BLaER1 (cell line): ENCODE results near the gene OGFR.
A peak's percentile ranks its signal among the peaks of the same experiment; 100 is the strongest.

Experiments
- H3K27ac ChIP-seq: shearing (Covaris generic); formaldehyde crosslinking; 2 replicates; pipeline ENCODE4 v1.8.1; 2022
- H3K27me3 ChIP-seq: shearing (Covaris generic); formaldehyde crosslinking; 2 replicates; pipeline ENCODE4 v1.8.1; 2022
- H3K36me3 ChIP-seq: shearing (Covaris generic); formaldehyde crosslinking; 2 replicates; pipeline ENCODE4 v1.8.1; 2022
- H3K4me1 ChIP-seq: shearing (Covaris generic); formaldehyde crosslinking; 2 replicates; pipeline ENCODE4 v1.8.1; 2022
- H3K4me2 ChIP-seq: shearing (Covaris generic); formaldehyde crosslinking; 2 replicates; pipeline ENCODE4 v1.8.1; 2022
- H3K4me3 ChIP-seq: shearing (Covaris generic); formaldehyde crosslinking; 2 replicates; pipeline ENCODE4 v1.8.1; 2022
- H3K9ac ChIP-seq: shearing (Covaris generic); formaldehyde crosslinking; 2 replicates; pipeline ENCODE4 v1.8.1; 2022
- H3K9me3 ChIP-seq: shearing (Covaris generic); formaldehyde crosslinking; 2 replicates; pipeline ENCODE4 v1.8.1; 2022
- H4K20me1 ChIP-seq: shearing (Covaris generic); formaldehyde crosslinking; 2 replicates; pipeline ENCODE4 v1.8.1; 2022
- Cebpa-rat ChIP-seq: shearing (Covaris generic); IDR thresholded peaks from 2 replicates; pipeline ENCODE4 v1.8.1; 2022

OGFR gene

DNA sequence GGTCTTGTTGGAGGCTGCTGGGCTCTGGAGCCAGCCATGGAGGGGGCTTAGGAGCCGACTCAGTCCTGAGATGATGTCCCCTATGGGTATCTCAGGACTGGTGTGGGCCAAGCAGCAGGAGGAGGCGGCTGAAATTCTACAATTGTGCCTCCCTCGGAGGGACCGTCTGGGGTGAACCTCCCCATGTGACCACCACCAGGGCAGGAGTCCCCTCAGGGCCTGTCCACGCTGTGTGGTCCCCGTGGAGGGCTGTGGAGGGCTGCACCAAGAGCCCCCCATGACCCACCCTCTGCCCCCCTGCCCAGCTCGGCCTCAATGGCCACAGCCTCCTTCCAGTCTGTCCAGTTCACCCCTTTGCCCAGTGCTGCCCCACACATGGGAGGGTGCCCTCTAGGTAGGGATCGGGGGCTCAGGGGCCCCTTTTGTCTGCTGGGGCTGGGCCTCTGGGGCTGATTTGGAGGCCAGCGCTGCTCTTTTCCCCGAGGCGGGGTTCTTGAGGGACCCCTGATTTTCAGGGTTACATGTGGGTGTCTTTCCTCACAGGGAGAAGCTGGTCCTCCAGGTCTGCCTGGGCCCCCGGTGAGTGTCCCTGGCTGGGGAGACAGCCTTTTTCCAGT is 13.4 kb downstream of the OGFR start:
- peaks cover 83% of the 10 kb centered on the region for H4K20me1 ChIP-seq
- peak overlapping the region; percentile 97 for H3K4me2 ChIP-seq
- no peak for TF ChIP-seq Cebpa-rat
- H3K9ac ChIP-seq = peak overlapping the region; percentile 24; the same call in 1 of the 2 replicates
- peaks cover 66% of the 10 kb centered on the region for H3K27me3 ChIP-seq
- H3K36me3 ChIP-seq = peaks cover 10% of the 10 kb centered on the region
- H3K9me3 ChIP-seq = no peaks in the 10 kb centered on the region
- peaks cover 95% of the 10 kb centered on the region for H3K4me1 ChIP-seq
- no peak overlapping the region for H3K4me3 ChIP-seq
- no peak overlapping the region for H3K27ac ChIP-seq

DNA sequence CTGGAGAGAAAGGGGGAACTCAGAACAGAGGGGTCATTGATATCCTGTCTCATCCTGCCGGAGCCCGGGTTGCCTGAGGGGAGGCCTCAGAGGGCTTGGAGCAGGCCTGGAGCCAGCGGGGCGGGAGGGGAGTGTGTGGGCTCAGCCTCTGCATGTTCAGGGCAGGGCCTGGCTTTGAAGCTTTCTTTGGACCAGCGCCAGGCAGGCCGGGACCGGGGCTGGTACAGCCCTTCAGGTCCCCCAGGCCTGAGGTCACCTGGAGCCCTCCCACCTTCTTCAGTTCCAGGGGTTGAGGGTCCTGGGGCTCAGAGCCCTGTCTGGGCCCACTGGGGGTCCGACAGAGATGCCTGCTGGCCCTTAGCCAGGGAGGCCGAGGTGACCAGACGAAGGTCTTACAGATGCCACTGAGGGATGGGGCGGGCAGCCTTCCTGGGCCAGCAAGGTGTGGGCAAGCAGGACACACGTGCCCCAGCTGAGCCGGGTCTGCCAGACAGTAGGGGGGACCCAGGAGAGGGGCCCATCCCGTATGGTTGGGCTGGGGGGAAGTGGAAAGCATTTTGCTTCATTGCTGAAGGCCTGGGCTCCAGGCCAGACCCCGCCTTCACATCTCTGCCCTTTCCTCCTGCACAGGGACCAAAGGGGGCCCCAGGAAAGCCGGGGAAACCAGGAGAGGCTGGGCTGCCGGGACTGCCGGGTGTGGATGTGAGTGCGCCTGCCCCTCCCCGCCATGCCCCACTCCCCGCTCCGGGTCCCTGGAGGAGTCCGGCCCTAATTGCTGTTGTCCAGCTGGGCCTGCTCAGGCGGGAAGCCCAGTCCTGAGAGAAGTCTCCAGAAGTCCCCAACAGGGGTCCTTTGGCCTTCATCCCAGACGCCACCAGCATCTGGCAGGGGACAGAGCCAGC is 14.2 kb downstream of the OGFR start:
- Histone ChIP-seq H3K4me2 (peak overlapping the region; percentile 97), H3K4me3 (no peak overlapping the region), H4K20me1 (peaks cover 83% of the 10 kb centered on the region), H3K27ac (no peak overlapping the region), H3K4me1 (peaks cover 98% of the 10 kb centered on the region), H3K9ac (peak overlapping the region; percentile 24; the same call in 1 of the 2 replicates), H3K9me3 (no peaks in the 10 kb centered on the region), H3K27me3 (peaks cover 66% of the 10 kb centered on the region), H3K36me3 (peaks cover 4% of the 10 kb centered on the region; the same call in 1 of the 2 replicates)
- TF ChIP-seq Cebpa-rat = no peak

DNA sequence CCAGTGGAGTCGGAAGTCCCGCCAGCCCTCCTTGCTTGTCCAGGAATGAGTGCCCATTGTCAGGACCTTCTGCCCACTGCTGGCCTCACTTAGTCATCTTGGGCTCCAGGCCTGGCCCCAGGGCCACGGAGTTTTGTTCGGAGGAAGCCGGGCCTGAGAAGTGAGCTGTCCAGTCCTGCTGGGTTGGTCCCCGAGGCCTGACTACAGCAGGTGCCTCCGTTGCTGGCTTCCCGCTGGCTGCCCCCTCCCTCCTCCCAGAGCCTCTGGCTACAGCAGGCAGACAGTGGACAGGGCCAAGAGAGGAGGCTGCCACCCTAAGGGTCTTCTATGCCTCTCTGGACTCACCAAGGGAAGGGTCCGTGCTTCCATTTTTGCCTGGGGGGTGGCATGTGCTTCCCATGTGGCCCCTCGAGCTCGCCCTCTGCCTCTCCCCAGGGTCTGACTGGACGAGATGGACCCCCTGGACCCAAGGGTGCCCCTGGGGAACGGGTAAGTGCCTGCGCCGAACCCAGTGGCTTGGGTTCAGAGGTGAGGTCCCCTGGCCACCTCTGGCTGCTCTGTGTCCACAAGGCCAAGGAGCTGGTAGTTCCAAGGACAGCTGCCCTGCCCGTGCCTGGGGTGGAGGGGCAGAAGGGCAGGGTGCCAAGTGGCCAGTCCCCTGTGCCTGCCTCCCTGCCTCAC is 15.0 kb downstream of the OGFR start:
- Histone ChIP-seq H3K27ac (no peak overlapping the region), H4K20me1 (peaks cover 83% of the 10 kb centered on the region), H3K36me3 (no peaks in the 10 kb centered on the region), H3K4me3 (no peak overlapping the region), H3K9ac (0 out of 2 replicates have a peak overlapping the region, but pooled peaks have one; percentile 8), H3K9me3 (no peaks in the 10 kb centered on the region), H3K4me1 (peaks cover 98% of the 10 kb centered on the region), H3K27me3 (peaks cover 60% of the 10 kb centered on the region), H3K4me2 (peak overlapping the region; percentile 97)
- TF ChIP-seq Cebpa-rat = no peak

DNA sequence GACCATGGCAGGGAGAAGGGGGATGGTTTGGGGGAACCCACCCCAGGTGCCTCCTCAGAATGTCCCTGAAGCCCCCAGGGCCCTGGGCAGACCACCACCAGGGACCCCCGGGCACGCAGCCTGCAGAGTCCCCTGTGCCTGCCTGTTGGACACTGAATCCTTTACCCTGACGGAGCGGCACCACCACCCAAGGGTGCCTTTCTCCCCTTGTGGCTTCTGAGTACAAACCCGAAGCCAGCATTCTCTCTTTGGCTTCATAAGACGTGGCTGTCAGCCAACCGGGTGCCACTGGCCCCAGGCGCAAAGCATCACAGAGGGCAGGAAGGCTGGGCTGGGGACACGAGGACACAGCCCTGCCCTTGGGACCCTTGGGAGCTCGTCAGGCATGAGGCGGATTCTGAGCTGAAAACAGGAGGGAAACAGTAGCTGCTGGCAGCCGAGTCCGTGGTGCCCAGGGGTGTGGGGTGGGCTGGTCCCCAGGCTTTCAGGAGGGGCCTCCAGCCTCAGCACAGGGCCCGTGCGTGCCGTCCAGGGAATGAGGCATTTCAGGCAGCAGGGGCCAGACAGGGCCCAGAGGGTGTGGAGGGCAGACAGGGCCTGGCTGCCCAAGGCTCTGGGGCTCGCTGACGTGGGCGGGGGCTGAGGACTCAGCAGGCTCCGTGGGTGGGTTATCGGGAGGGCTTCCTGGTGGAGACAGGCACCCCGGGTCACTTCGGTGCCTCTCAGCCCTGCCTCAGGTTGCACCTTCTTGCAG is 15.8 kb downstream of the OGFR start:
- 0 out of 2 replicates have a peak overlapping the region, but pooled peaks have one; percentile 8 for H3K9ac ChIP-seq
- H3K36me3 ChIP-seq = no peaks in the 10 kb centered on the region
- peaks cover 80% of the 10 kb centered on the region for H4K20me1 ChIP-seq
- peak overlapping the region; percentile 97 for H3K4me2 ChIP-seq
- H3K27me3 ChIP-seq = peaks cover 52% of the 10 kb centered on the region
- 0 out of 2 replicates have a peak overlapping the region, but pooled peaks have one; percentile 26 for H3K27ac ChIP-seq
- H3K4me1 ChIP-seq = peaks cover 96% of the 10 kb centered on the region
- TF ChIP-seq Cebpa-rat = no peak
- no peak overlapping the region for H3K4me3 ChIP-seq
- no peaks in the 10 kb centered on the region for H3K9me3 ChIP-seq

DNA sequence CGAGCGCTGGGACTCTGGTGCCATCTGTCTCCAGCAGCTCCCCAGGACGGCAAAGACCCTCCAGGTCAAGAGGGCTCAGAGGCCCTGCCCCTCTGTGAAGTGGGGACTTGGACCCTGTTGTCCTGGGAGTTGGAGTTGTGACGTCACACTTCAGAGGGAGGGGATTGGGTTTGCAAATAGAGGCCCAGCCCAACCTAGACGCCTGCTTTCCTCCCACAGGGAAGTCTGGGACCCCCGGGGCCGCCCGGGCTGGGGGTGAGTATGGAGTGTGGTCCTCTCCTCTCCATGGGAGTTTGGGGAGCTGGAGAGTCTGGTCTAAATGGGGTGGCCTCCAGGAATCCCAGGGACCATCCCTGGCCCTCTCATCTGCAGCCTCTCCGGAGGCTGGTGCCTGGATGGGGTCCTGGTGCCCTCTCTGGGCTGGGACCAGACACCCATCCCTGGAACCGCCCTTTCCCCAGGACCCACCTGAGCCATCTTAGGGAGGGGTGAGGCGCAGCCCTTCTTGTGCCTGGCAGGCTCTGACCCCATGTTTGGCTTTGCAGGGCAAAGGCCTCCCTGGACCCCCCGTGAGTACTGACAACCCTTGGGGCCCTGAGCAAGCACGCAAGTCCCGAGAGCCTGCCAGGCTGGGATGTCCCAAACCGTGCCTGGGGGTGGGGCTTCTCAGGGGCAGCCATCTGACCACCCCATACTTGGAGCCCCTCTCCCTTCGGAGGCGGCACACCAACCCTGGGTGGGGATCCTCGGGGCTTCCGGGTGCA is 16.5 kb downstream of the OGFR start:
- peak overlapping the region; percentile 97 for H3K4me2 ChIP-seq
- H3K9me3 ChIP-seq = no peaks in the 10 kb centered on the region
- no peak for TF ChIP-seq Cebpa-rat
- H3K4me3 ChIP-seq = no peak overlapping the region
- H3K9ac ChIP-seq = no peak overlapping the region
- no peak overlapping the region for H3K27ac ChIP-seq
- peaks cover 96% of the 10 kb centered on the region for H3K4me1 ChIP-seq
- peaks cover 45% of the 10 kb centered on the region for H3K27me3 ChIP-seq
- peaks cover 80% of the 10 kb centered on the region for H4K20me1 ChIP-seq
- no peaks in the 10 kb centered on the region for H3K36me3 ChIP-seq

DNA sequence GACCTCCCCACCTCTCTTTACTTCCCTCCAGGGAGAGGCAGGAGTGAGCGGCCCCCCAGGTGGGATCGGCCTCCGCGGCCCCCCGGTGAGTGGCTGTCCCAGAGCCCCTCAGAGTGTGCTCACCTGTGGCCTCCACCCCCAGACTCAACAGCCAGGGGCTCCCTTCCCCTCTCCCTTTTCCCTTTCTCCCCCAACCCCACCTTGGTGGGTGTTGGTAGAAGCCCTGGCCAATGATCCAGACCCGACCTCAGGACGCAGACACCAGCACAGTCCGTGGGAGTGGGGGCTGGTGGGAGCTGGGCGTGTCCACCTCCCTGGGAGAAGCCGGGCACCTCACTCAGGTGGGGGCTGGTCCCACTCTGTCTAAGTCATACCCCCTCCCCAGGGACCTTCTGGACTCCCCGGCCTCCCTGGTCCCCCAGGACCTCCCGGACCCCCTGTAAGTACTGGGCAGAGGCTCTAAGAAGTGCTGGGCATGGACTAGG is 17.1 kb downstream of the OGFR start:
- Histone ChIP-seq H3K4me2 (peak overlapping the region; percentile 97), H3K9me3 (no peaks in the 10 kb centered on the region), H3K36me3 (peaks cover 2% of the 10 kb centered on the region; the same call in 1 of the 2 replicates), H3K27me3 (peaks cover 38% of the 10 kb centered on the region), H3K9ac (no peak overlapping the region), H4K20me1 (peaks cover 77% of the 10 kb centered on the region), H3K4me3 (no peak overlapping the region), H3K27ac (no peak overlapping the region), H3K4me1 (peaks cover 97% of the 10 kb centered on the region)
- no peak for TF ChIP-seq Cebpa-rat

DNA sequence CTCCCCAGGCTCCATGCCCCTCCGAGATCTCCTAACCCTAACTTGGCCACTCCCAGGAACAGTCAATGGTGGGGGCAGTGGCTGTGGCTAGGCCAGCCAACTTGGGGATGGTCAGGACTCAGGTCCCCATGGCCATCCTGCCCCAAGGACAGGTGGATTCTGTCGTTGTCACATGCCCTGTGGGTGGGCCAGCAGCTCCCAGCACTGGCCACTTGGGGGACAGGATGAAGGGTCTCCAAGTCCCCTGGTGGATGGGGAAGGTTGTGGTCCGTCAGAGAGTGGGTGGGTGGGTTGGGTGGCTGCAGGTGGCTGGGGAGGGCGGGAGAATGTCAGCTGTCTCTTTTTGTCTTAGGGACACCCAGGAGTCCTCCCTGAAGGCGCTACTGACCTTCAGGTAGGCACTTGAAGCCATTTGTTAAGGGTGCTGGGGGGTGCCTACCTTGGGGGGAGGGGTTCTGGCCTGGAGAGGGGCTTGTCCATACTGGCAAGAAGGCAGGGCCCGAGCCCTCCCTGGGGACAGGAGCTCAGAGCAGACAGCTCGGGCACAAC is 17.7 kb downstream of the OGFR start:
- Histone ChIP-seq H3K4me2 (peak overlapping the region; percentile 97), H4K20me1 (peaks cover 73% of the 10 kb centered on the region), H3K9me3 (no peaks in the 10 kb centered on the region), H3K27me3 (peaks cover 33% of the 10 kb centered on the region), H3K36me3 (peaks cover 6% of the 10 kb centered on the region; the same call in 1 of the 2 replicates), H3K4me1 (peaks cover 98% of the 10 kb centered on the region), H3K27ac (no peak overlapping the region), H3K9ac (no peak overlapping the region), H3K4me3 (no peak overlapping the region)
- no peak for TF ChIP-seq Cebpa-rat
